HepG2 (cell line): Measurements from ENCODE around the gene SCYL1. TPM values are rescaled to one million over a fixed set of nuclear protein-coding genes. Genes with fewer than 3 reads are reported as not detected.

Experiments
- AGO2 ChIP-seq: fragments of 200-400 bp; formaldehyde crosslinking; optimal IDR thresholded peaks from 2 replicates; pipeline ENCODE3; 2017; ENCODE audit warnings: mild to moderate bottlenecking, low read depth, low read length, moderate library complexity
- DMAP1 ChIP-seq: IDR thresholded peaks from 2 replicates; pipeline ENCODE4 v1.6.1; 2016
- GFI1 ChIP-seq: sonication (generic); formaldehyde crosslinking; IDR thresholded peaks from 2 replicates; pipeline ENCODE4 v1.5.0; 2020; ENCODE audit warnings: missing genetic modification reagents, mild to moderate bottlenecking, borderline replicate concordance
- KDM2A ChIP-seq: sonication (generic); formaldehyde crosslinking; IDR thresholded peaks from 2 replicates; pipeline ENCODE4 v1.4.0; 2020; ENCODE audit warnings: low read depth, missing genetic modification reagents, borderline replicate concordance
- MBD4 ChIP-seq: IDR thresholded peaks from 2 replicates; pipeline ENCODE4 v1.6.1; 2012; ENCODE audit warnings: low read length, inconsistent platforms, borderline replicate concordance
- POLR2G ChIP-seq: fragments of 200-400 bp; formaldehyde crosslinking; IDR thresholded peaks from 2 replicates; pipeline ENCODE4 v1.6.1; 2018; ENCODE audit warnings: mild to moderate bottlenecking, low read depth, low read length, moderate library complexity
- PRPF4 ChIP-seq: fragments of 200-400 bp; formaldehyde crosslinking; IDR thresholded peaks from 2 replicates; pipeline ENCODE4 v1.6.1; 2016; ENCODE audit warnings: low read length, low read depth; ENCODE audit not compliant: poor library complexity, severe bottlenecking
- RAD21 ChIP-seq: fragments of 450-650 bp; formaldehyde crosslinking; IDR thresholded peaks from 2 replicates; pipeline ENCODE4 v1.5.0; 2020; ENCODE audit warnings: mild to moderate bottlenecking
- RFX3 ChIP-seq: IDR thresholded peaks from 2 replicates; pipeline ENCODE4 v1.6.1; 2016; ENCODE audit warnings: missing biosample characterization, missing genetic modification reagents
- SMAD3 ChIP-seq: sonication (generic); formaldehyde crosslinking; IDR thresholded peaks from 2 replicates; pipeline ENCODE4 v1.4.0; 2020; ENCODE audit warnings: missing genetic modification reagents
- SOX5 ChIP-seq: IDR thresholded peaks from 2 replicates; pipeline ENCODE4 v1.6.1; 2016; ENCODE audit warnings: borderline replicate concordance
- SP4 ChIP-seq: sonication (generic); formaldehyde crosslinking; IDR thresholded peaks from 2 replicates; pipeline ENCODE4 v1.8.1; 2023; ENCODE audit warnings: mild to moderate bottlenecking, missing genetic modification reagents
- TMF1 ChIP-seq: sonication (generic); formaldehyde crosslinking; IDR thresholded peaks from 2 replicates; pipeline ENCODE4 v1.8.1; 2022; ENCODE audit warnings: low read depth, missing genetic modification reagents
- ZBTB26 ChIP-seq: IDR thresholded peaks from 2 replicates; pipeline ENCODE4 v1.6.1; 2016; ENCODE audit warnings: missing compliant biosample characterization, missing genetic modification reagents, borderline replicate concordance
- ZFP62 ChIP-seq: sonication (generic); formaldehyde crosslinking; IDR thresholded peaks from 2 replicates; pipeline ENCODE4 v1.4.0; 2020; ENCODE audit warnings: missing genetic modification reagents
- ZMYM3 ChIP-seq: sonication (generic); formaldehyde crosslinking; IDR thresholded peaks from 2 replicates; pipeline ENCODE4 v1.5.1; 2020; ENCODE audit warnings: mild to moderate bottlenecking, missing genetic modification reagents
- ZNF230 ChIP-seq: sonication (generic); formaldehyde crosslinking; IDR thresholded peaks from 2 replicates; pipeline ENCODE4 v1.4.0; 2020; ENCODE audit warnings: mild to moderate bottlenecking, missing genetic modification reagents
- ZNF30 ChIP-seq: sonication (generic); formaldehyde crosslinking; IDR thresholded peaks from 2 replicates; pipeline ENCODE4 v1.5.0; 2020; ENCODE audit warnings: mild to moderate bottlenecking, missing genetic modification reagents
- ZNF446 ChIP-seq: sonication (generic); formaldehyde crosslinking; IDR thresholded peaks from 2 replicates; pipeline ENCODE4 v1.5.0; 2020; ENCODE audit warnings: mild to moderate bottlenecking, missing genetic modification reagents
- ZNF460 ChIP-seq: sonication (generic); formaldehyde crosslinking; IDR thresholded peaks from 2 replicates; pipeline ENCODE4 v1.5.1; 2020; ENCODE audit warnings: missing genetic modification reagents, mild to moderate bottlenecking, borderline replicate concordance
- ZNF562 ChIP-seq: sonication (generic); formaldehyde crosslinking; IDR thresholded peaks from 2 replicates; pipeline ENCODE4 v1.8.0; 2022; ENCODE audit warnings: missing genetic modification reagents, borderline replicate concordance
- polyA plus RNA-seq, 8 experiments: library from polyadenylated mRNA; depleted of rRNA in 3 of 8; stranded (reverse) in 7 of 8; unstranded in 1 of 8; fragments of >200 nt; fragmentation: Illumina TruSeq in 4 of 8; extraction: Trizol in 4 of 8; gene quantifications; 2 replicates each; pipeline versions ENCODE4 v1.2.1 to v1.2.3, GENCODE V29; 2011 to 2016; ENCODE audit warnings: low read depth in 4 of 8, missing spikeins in 1 of 8, mixed read lengths in 1 of 8; ENCODE audit not compliant: insufficient read depth in 1 of 8
- total RNA-seq, 5 experiments: library from RNA; depleted of rRNA; stranded (reverse); fragments of >200 nt; fragmentation: Illumina TruSeq; extraction: Trizol; gene quantifications; 2 replicates each; pipeline ENCODE4 v1.2.3, GENCODE V29; 2016; ENCODE audit warnings: low read depth in 1 of 5
- TF ChIP-seq, protein P1 (sequence below): IDR thresholded peaks from 2 replicates; pipeline ENCODE4 v1.6.1; 2012; ENCODE audit warnings: inconsistent platforms
- TF ChIP-seq, protein P2 (sequence below): sonication (generic); formaldehyde crosslinking; IDR thresholded peaks from 2 replicates; pipeline ENCODE4 v1.8.1; 2023; ENCODE audit warnings: mild to moderate bottlenecking, moderate library complexity, missing genetic modification reagents
- TF ChIP-seq, protein P3 (sequence below): sonication (generic); formaldehyde crosslinking; IDR thresholded peaks from 2 replicates; pipeline ENCODE4 v1.4.0; 2020; ENCODE audit warnings: missing genetic modification reagents

The SCYL1 gene
- total and polyA plus RNA-seq, 2 of the 13 experiments (the other 11 are each of a cell fraction or from before 2014, with no cell fraction given), result 65.9 to 103 TPM

DNA sequence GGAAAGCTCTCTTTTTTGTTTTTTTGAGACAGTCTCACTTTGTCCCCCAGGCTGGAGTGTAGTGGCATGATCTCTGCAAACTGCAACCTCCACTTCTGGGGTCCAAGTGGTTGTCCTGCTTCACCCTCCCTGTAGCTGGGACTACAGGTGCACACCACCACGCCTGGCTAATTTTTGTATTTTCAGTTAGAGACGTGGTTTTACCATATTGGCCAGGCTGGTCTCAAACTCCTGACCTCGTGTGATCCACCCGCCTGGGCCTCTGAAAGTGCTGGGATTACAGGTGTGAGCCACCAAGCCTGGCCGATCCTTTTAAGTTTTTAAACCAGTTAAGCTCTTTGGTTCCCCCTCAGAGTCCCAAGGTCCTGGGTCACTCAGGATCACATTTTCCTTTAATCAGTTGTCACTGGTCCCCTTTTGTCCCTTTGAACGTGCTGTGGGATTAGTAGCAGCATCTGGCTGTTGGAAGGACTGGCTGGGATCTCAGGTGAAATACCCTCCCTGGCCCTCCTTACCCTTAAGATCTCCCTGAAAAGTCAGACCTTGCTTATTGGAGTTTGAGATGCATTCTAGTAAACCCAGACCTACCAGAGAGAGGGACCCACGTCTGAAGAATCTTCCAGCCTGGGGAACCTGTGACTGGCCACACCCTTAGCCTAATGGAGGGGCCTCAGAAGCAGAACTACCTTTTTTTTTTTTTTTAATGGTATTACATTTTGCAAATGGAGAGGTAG is 17.9 kb upstream of the SCYL1 start (continued):
- TF ChIP-seq ZMYM3, result peak; percentile 58
- TF ChIP-seq DMAP1, result 0 out of 2 replicates have a peak, but pooled peaks have one; percentile 7
- TF ChIP-seq, protein P1, sequence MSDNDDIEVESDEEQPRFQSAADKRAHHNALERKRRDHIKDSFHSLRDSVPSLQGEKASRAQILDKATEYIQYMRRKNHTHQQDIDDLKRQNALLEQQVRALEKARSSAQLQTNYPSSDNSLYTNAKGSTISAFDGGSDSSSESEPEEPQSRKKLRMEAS, result peak; percentile 4; the same call in 1 of the 2 replicates
- peak; percentile 31; the same call in 1 of the 2 replicates for TF ChIP-seq SOX5 (CRISPR knock-in tag)
- peak; percentile 33; the same call in 1 of the 2 replicates for TF ChIP-seq SP4 (CRISPR knock-in tag)
- TF ChIP-seq SMAD3 (CRISPR knock-in tag), result 0 out of 2 replicates have a peak, but pooled peaks have one; percentile 9
- TF ChIP-seq, protein P2, sequence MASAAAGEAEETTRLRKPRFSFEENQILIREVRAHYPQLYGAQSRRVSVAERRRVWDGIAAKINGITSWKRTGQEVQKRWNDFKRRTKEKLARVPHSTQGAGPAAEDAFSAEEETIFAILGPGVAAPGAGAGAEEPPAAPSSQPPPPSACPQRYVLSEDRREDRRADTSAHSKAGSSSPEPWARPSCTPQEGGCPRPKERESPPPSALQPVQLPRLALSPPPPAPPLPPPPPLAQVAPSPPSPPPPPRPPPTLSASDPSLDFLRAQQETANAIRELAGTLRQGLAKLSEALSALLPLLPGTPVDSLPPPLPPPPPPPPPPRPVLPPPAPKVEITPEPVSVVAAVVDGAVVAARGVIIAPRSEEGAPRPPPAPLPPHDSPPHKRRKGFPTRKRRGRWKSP (CRISPR knock-in tag), result peak; percentile 43; the same call in 1 of the 2 replicates
- peak; percentile 83 for TF ChIP-seq POLR2G
- peak; percentile 61; the same call in 1 of the 2 replicates for TF ChIP-seq MBD4
- TF ChIP-seq, protein P3, sequence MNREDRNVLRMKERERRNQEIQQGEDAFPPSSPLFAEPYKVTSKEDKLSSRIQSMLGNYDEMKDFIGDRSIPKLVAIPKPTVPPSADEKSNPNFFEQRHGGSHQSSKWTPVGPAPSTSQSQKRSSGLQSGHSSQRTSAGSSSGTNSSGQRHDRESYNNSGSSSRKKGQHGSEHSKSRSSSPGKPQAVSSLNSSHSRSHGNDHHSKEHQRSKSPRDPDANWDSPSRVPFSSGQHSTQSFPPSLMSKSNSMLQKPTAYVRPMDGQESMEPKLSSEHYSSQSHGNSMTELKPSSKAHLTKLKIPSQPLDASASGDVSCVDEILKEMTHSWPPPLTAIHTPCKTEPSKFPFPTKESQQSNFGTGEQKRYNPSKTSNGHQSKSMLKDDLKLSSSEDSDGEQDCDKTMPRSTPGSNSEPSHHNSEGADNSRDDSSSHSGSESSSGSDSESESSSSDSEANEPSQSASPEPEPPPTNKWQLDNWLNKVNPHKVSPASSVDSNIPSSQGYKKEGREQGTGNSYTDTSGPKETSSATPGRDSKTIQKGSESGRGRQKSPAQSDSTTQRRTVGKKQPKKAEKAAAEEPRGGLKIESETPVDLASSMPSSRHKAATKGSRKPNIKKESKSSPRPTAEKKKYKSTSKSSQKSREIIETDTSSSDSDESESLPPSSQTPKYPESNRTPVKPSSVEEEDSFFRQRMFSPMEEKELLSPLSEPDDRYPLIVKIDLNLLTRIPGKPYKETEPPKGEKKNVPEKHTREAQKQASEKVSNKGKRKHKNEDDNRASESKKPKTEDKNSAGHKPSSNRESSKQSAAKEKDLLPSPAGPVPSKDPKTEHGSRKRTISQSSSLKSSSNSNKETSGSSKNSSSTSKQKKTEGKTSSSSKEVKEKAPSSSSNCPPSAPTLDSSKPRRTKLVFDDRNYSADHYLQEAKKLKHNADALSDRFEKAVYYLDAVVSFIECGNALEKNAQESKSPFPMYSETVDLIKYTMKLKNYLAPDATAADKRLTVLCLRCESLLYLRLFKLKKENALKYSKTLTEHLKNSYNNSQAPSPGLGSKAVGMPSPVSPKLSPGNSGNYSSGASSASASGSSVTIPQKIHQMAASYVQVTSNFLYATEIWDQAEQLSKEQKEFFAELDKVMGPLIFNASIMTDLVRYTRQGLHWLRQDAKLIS, result peak; percentile 81
- peak; percentile 40 for TF ChIP-seq KDM2A
- TF ChIP-seq ZNF562 (CRISPR knock-in tag), result 0 out of 2 replicates have a peak, but pooled peaks have one; percentile 34
- TF ChIP-seq GFI1 (CRISPR knock-in tag), result 0 out of 2 replicates have a peak, but pooled peaks have one; percentile 39
- TF ChIP-seq TMF1, result no peak
- no peak for TF ChIP-seq ZNF30 (CRISPR knock-in tag)
- TF ChIP-seq AGO2, result peak; percentile 95
- TF ChIP-seq RFX3 (CRISPR knock-in tag), result no peak
- peak; percentile 9; the same call in 1 of the 2 replicates for TF ChIP-seq RAD21 (CRISPR knock-in tag)
- TF ChIP-seq ZFP62 (CRISPR knock-in tag), result no peak
- TF ChIP-seq ZBTB26 (CRISPR knock-in tag), result 0 out of 2 replicates have a peak, but pooled peaks have one; percentile 8
- no peak for TF ChIP-seq PRPF4
- no peak for TF ChIP-seq ZNF446 (CRISPR knock-in tag)
- peak; percentile 65 for TF ChIP-seq ZNF460 (CRISPR knock-in tag)
- no peak for TF ChIP-seq ZNF230
